Superior temporal gyrus (tissue), 1 donor: ENCODE data around the gene ARID1B.

Experiments
- DNase-seq: peaks from one replicate; pipeline ENCODE4 v3.0.0-alpha.2; 2016; ENCODE audit errors: extremely low spot score

The ARID1B gene

DNA sequence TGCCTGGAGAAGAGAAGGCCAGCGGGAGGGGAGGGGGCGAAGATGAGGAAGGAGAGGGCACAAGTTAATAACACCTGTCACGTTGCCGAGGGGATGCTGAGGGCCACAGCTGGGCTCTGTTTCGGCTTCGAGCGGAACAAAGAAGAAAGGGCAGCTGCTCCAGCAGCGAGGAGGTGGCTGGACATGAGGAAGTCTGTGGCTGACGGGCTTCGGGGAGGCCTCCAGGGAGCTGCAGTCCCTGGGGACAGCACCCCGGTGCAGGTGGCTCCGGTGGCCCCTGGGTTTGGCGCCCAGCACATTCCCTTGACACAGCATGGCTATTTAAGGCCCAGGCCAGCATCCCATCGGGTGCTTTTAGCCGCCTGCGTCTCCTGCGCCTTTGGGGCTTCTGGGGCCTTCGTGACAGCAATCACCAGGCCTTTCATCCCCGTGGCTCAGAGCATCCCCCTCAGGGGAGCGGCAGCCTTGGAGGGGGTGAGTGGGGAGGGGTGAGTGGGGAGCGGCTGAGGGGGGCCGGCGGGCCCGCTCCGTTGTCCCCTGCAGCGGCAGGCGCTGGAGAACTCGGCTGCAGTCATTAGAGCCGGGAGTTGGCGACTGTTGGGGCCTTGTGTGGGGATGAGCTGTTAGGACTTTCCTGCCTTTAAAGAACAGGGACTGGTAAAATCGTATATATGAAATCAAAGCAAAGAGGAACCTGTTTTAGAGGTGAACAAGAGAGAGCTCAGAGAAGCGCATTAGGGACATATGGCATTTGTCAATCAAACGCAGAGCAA, 447.2 kb downstream of the ARID1B start:
- DNase-seq, result no peak

DNA sequence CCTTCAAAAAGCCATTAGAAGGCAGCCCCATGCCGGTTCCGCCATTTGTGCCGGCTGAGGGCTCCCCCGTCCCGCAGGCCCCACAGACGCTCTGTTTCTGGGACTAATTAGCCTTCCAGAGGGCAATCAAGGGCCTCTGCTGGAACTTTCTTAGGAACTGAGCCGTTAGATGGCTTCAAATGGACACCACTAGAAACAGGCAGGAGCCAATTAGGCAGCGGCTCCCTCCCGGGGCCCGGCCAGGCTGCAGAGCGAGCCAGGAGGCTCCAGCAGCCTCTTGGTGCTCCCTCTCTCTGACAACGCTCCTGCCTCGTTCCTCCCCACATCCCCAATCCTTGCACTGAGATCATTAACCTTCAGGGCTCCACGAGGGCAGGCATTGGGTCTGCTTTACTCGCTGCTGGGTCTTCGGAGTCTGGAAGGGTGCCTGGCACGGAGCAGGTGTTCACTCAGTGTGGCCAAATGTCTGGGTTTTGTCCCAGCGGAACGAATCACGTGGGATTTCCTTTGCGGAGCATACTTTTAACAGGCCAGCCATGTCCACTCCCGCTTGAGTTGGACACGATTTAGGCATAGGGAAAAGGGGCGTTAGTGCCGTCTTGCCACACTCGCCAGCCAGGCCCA, 447.9 kb downstream of the ARID1B start:
- DNase-seq, result no peak

DNA sequence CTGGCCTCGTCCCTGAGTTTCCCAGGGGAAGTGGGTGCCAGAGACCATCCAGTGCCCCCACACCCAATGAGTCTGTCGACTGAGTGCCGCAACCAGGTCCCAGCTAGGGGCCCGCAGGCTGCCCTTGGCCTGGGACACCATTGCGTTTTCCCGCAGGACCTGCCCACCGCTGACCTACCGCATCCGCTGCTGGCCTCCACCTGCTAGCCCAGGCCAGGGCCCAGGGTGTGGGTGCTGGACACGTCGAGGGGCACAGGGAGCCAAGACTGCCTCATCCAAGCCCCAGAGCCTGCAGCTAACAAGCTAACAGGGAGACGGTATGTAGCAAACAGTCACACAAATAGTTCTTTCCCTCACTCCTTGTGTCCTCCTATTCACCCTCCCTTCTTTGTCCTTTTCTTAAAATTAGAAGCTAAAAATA, 448.4 kb downstream of the ARID1B start:
- DNase-seq, result no peak

DNA sequence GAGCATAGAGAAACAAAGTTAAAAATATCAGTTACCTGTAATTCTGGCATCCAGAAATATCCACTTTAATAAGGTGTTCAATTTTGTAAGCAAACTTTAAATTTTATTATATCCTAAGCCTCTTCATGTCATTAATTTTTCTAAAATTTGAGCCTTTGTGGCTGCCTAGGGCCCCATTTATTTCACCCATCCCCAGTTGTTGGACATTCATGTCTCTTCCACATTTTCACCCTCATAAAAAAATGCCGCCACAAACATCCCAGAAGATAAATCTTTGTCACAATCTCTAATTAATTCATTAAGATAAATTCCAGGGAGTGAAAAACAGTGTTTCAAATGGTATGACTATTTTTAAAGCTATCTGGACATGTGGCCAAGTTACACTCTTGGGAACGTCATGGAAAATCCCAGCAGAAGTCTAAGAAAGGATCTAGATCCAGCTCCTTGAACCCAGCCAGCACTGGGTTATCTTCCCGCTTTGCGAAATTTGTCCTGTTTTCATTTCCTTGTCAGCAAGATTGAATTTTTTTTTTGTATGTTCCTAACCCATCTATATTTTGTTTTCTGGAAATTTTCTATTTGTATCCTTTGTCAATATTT, 448.9 kb downstream of the ARID1B start:
- DNase-seq, result peak; percentile 56

DNA sequence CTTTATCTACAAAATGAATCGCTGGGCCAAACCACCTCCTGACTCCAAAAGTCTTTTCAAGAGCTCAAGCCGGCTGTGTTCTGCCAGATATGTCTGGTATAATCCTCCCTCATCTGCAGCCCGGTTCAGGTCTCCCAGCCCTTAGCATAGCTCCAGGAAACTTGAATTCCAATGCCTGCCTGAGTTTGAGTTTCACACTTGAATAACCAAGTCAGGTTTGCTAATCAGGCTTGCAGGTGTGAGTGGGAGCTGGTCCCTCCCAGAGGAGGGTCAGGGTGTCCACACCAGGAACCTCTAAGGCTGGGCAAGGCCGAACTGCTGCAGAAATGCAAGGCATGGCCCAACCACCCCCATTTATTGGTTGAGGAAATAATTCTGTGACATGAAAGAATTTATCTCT, 449.6 kb downstream of the ARID1B start:
- no peak for DNase-seq

DNA sequence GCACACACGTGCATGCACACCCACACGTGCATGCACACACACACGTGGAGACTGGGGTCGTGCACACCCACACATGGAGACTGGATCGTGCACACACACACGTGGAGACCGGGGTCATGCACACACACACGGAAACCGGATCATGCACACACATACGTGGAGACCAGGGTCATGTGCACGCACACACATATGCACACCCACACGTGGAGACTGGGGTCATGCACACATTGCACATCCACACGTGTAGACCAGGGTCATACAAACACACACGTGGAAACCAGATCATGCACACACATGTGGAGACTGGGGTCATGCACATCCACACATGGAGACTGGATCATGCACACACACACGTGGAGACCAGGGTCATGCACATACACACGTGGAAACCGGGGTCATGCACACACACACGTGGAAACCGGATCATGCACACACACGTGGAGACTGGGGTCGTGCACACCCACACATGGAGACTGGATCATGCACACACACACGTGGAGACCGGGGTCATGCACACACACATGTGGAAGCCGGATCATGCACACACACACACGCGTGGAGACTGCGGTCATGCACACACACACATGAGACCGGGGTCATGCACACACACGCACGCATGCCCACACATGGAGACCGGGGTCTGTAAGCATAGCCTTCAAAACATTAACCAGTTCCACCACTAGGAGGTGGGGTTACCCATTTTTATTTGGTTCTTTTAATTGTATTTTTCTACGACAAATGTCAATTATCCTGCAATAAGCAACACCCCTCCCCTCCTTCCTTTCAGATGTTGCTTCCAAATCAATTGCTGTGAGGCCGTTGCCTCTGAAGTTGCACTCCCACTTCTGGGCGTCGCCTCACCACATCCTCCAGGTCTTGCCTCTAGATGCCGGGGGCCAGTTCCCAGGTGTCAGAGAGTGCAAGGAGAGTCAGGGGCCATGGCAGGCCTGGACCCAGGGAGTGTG, 450.3 kb downstream of the ARID1B start:
- DNase-seq, result no peak

DNA sequence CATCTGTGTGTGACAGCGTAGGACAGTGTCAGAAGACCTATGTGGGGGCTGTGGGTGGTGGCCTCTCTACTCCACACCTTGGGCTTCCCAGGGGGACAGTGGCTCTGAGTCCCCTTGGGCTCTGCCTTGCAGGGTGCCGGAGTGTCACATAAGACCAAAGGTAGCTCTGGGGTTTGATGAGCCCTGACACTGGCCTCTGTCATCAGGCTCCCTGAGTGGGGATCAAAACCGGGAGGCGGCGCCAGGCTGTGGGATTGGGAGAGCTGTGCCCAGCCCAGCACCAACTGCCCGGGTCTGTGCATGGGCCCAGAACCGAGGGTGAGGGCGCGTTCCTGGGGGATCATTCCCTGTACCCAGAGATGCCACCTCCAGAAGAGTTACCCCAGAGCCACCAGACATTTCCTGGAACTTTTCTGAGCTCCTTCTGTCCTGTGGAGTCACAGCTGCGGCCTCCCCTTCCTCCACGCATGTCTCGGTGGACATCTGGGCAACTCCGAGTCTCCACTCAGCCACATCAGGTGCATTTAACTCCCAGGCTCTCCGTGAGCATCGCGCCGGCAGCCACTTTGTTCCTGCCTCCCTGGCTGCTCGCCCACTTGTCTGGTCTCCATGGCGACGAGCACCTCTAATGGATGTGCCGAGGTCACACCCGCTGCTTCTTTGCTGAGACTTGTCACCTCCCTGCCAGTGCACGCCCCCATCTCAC, 451.4 kb downstream of the ARID1B start:
- peak; percentile 42 for DNase-seq

DNA sequence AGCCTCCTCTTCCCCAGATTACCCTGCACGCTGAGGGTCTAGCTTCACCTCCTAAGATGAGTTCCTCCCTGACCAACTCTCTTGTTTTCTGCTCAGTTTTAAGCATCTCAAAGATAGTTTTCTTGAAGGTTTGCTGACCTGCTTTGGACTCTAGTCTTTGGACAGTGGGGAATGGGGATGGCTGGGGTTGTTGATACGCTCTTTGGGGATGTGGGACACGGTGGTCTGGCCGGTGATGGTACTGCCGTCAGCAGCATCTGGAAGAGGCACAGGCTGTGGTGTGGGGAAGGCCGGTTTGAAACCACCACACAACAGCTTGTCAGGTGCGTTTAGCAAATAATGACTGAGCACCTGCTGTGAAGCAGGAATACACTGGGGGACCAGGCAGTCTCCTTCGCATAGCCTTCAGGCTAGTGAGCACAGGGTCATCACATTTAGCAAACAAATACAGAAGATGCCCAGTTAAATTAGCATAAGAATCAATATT, 452.0 kb downstream of the ARID1B start:
- DNase-seq, result no peak

DNA sequence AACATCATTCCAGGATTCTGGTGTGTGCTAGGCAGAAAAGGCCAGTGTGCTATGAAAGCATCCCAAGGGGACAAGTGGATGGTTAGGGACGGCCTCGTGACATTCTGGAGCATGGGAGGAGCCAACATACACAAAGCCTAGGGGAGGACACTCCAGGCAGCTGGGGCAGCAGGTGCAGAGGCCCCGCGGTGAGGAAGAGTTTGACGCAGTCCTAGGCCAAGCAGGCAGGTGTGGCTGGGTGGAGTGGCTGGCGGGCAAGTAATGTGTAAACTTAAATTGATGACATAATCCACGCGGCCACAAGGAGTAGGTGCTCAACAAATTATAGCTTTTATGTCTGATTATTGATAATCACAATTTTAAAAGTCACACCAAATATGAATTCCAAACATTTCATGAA, 452.5 kb downstream of the ARID1B start:
- DNase-seq, result no peak

DNA sequence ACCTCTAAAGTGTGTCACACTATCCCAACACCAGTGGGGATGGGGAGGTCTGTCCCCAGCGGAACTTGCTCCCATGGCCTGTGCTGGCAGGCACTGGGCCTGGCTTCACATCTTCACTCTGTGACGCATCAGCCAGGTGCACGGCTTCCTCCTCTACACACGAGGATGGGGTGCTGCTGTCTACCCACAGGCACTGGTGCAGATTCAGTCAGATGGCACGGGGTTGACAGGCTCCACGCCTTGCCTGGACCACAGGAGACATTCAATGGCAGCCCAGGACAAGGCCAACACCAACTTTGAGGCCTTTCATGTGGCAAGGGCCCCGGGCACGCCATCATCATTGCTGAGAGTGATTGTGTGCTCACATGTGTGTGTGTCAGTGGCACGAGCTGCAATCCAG, 453.7 kb downstream of the ARID1B start:
- no peak for DNase-seq

DNA sequence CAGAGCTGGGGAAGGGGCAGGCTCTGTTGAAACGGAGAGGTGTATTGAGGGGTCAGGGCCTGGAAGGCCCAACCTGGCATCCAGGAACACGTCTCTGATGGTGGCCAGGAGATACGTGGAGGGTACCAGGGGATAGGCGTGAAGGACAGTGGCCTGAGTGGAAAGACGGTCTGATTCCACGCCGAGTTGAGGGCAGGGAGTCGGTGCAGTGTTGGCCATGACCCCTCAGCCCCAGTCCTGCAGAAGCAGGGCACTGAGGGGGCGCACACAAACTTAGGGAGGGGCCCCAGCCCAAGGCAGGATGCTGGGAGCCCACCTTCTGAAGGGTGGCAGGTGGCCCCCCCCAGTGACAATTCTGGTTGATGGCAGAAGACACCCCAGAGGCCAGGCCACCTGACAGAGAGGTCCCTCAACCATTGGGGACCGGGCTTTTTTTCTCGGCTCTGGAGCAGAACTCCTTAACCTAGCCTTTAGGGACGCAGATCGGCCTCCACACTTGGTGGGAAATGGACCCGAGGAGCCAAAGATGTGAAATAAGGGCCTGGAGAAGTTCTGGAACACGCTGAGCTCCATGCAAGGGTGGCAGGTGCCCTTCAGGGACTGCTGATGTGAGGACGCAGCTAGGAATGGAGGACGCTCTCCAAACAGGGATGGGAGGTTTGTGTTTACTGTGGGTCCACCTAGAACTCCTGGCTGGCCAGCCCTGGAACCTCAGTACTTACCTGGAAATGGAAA, 455.1 kb downstream of the ARID1B start:
- no peak for DNase-seq

DNA sequence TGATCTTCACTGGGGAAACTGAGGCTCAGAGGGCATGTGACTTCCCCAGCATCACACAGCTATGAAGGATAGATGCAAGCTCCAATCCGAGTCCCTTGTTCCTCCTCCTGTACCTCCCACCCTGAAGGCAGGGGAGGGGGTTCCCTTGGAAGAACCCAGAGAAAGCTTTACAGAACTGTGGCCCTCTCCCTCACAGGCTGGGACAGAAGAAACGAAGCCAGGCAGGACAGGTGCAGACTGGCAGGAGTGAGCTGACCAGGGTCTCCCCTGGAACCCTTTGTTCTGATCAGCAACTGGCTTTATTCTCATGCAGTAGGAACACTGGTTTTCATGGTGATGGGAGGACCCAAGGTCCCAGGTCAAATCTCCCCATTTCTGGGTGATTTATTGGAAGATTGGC, 456.0 kb downstream of the ARID1B start:
- DNase-seq, result no peak

DNA sequence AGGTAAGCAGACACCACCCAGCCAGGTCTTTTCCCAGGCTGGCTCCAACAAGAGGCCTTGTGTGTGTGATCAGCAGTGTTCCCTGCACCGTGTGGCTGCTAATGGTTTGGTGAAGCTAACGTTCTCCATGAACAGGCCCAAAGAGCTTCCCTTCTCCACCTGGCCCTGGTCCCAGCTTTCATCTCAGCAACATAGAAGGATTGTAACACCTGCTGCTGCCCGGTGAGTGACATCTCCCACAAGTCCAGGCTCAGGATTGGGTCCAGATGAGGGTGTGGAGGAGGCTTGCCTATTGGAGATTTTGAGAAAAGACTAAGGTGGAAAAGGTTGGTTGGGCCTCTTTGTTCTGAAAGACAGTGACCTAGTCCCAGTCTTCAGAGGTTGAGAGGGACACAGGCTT, 456.5 kb downstream of the ARID1B start:
- no peak for DNase-seq

DNA sequence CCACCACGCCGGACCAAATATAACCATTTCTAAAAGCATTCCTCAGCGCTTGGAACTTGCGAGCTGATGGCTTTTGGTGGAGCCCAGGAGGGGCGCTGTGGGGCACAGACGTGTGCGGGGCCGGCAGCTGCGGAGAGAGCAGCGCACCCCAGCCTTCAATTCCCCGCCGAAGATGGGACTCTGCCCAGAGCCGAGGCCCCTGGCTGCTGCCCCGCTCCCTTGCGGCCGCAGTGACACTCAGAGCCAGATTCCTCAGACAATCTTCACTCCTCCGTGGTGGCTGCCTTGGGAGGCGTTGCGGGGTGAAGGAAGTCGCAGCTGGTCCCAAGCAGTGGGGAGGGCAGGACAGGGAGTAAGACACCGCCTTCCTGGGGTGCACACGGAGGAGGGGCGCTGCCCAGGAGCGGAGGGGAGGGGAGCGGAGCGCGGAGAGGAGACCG, 458.4 kb downstream of the ARID1B start:
- peak; percentile 68 for DNase-seq

DNA sequence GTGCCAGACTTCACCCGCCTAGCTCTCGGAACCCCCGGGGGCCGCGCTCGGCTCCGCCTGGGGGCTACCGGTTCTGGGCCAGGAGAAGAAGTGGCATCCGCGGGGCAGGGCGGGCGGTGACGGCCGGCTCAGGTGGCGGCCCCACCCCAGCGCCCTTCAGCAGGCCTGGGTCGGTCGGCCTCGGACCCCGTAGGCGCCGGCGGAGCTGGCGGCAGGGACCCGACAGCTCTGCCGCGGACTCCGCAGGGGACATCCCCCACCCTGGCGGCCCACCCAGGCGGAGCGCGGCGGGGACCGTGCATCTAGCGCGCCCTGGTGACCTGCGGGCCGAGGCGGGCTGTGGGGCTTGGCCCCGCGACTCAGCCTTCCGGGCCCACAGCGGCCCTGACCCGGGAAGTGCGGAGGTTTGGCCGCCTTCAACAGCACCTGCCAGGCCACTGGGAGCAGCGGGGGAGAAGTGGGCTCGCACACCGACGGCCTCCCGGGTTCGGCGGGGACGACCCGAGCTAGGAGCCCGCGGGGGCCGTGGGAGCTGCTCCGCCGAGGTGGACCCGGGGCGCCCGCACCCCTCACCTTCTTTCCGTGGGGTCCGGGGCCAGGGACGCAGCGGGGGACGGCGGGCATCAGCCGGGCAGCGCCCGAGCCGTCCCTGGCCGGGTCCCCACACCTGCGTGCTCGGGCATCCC, 459.0 kb downstream of the ARID1B start:
- no peak for DNase-seq

DNA sequence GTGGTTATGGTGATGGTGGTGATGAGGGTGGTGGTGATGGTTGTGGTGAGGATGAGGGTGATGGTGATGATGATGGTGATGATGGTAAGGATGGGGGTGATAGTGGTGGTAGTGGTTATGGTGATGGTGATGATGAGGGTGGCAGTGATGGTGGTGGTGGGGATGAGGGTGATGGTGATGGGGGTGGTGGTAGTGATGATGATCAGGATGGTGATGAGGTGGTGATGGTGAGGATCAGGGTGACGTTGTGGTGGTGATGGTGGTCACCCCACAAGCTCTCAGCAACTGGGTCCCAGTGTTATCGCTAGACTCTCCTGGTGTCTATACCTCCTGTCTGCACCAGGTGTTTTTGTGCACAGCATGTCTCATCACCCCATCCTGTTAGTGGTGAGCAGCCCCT, 461.2 kb downstream of the ARID1B start:
- DNase-seq, result no peak

DNA sequence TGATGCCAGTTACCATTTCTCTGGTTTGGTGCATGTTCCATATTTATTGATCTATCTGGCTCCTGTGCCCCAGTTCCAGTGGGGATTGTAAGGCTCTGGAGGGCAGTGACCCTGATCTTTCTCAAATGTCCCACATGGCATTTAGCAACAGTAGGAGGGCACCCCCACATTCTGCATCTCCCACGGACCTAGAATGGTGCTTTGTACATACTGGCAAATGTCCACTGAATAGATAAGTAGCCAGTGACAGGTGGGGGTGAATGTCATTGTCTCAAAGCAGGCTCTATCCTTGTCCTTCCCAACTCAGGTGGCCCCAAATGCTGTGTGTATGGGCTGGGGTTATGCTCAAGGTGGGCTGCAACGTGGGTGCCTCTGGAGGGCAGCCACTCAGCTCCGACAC, 462.0 kb downstream of the ARID1B start:
- DNase-seq, result no peak

DNA sequence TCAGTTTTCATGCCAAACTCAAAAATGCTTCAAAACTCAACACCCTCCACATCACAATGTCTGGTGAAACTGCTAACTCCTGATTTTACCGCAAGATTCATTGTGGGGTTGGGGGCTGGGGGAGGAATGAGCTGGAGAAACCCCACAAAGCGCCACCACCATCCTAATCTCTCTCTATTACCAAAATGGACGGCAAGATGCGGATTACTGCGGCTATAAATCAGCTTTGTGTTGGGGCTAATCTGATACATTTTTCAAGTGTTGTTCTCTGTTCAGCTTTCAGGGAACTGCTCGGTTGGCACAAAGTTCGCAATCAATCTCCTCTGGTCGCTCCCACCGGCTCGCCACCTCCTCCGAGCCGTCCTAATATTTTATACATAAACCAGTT, 462.5 kb downstream of the ARID1B start:
- DNase-seq, result no peak

DNA sequence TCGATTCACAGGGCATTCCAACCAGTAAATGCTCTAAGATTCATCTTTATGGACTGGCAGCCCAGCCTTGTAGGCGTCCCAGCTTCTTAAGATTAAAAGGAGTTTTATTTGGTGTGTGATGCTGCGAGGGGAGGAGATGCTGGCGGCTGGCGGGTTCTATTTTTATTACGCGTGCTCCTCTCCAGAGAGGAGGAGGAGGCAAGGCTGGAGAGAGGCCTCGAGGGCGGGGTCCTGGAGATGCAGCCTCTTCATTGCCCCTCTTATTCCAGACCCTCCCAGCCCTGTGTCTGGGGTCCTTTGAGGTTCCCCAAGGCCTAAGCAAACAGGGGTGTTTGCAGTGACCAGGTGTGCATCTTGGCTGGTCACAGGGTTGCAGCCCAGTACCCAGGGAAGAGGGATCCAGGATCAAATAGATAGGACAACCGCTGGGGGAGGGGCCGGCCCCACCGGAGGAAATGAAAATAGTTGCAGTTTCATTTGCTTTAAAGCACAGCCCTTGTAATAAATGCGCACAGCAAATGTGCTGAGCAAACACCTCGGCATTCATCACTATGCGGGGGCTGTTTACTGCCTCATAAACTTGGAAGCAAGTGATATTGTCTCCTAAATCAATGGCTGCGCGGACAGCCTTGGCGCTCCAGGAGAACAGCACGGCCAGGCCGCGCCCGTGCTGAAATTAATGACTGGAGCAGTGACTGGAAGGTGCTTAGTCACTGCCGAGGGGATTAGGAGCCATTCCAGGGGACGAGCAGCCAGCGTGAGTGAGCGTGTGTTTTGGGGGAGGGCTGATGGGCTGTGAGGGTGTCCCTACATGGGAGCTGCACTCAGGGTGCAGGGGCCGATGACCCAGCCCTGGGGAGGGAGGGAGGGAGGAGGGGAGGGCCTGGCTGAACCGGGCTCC, 463.1 kb downstream of the ARID1B start:
- no peak for DNase-seq
